Activated T-cell treated with anti-CD3 and anti-CD28 coated beads for 24 hours (primary cell): ENCODE data around the gene TOM1.
"Not testable (repeated sequence)": the region's sequence is repeated elsewhere in the genome, so short reads cannot be mapped to it uniquely, and the experiment has no call there.

Experiments used
- DNase-seq: peaks from one replicate; pipeline ENCODE4 v3.0.0-alpha.2; 2020; ENCODE audit warnings: low read depth

Gene TOM1

DNA sequence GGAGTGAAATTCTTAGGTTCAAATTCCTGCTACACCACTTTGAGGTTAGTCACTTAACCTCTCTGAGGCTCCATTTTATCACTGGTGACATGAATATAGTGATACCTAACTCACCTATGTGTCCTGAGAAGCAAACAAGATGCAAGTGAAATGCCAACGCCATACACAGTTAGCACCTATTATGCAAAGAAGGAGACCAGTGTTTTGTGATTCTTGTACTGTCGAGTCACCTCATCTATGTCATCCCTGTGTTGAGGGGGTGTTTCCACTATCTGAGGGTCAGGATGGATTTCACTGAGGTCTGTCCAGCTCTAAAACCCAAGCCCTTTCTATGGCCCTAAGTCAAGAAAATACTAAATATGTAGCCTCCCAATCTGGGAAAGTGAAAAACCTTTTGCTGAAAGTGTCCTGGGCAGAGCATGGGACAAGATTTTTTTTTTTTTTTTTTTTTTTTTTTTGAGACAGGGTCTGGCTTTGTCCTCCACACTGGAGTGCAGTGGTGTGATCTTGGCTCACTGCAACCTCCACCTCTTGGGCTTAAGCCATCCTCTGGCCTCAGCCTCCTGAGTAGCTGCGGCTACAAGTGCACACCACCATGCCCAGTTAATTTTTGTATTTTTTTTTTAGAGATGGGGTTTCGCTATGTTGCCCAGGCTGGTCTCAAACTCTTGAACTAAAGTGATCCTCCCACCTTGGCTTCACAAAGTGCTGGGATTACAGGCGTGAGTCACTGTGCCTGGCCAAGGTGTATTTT, 95.3 kb downstream of the TOM1 start:
- no peak for DNase-seq

DNA sequence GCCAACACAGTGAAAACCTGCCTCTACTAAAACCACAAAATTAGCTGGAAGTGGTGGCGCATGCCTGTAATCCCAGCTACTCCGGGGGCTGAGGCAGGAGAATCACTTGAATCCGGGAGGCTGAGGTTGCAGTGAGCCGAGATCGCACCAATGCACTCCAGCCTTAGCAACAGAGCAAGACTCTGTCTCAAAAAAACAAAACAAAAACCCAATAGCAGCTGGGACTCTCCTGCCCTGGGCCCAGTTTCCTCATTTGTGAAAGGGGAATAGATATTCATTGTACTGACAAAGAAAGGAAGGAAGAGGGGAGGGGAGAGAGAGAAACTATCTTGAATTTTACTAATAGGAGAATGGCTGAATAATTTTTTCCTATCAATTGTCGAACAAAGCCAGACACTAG, 96.9 kb downstream of the TOM1 start:
- not testable (repeated sequence) for DNase-seq

DNA sequence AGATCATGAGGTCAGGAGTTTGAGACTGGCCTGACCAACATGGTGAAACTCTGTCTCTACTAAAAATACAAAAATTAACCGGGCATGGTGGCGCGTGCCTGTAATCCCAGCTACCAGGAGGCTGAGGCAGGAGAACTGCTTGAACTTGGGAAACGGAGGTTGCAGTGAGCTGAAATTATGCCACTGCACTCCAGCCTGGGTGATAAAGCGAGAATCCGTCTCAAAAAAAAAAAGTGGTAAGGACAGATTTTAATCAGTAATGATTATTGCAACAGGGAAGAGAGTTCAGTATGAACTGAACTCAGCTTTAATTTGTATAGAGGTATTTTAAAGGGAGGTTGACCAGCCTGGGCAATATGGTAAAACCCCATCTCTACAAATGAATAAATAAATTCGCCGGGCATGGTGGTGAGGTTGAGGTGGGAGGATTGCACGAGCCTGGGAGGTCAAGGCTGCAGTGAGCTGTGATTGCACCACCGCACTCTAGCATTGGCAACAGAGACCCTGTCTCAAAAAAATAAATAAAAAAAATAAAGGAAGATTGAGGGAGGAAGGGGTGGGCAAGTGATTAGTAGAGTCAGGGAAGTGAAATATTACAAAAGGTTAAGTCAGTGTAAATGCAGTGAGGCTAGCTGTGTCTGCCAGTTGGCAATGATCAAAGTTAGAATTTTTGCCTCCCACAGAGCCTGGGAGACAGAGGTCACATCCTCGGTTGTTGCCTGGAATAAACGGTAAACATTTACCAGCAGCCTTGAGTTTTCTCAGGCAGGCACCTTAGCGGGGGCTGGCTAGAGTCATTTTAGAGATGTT, 97.6 kb downstream of the TOM1 start:
- no peak for DNase-seq
